ENCODE data around the gene RPAP3.
A peak's percentile ranks its signal among the peaks of the same experiment; 100 is the strongest.
"Not testable (repeated sequence)": the region's sequence is repeated elsewhere in the genome, so short reads cannot be mapped to it uniquely, and the experiment has no call there.

The RPAP3 gene

DNA sequence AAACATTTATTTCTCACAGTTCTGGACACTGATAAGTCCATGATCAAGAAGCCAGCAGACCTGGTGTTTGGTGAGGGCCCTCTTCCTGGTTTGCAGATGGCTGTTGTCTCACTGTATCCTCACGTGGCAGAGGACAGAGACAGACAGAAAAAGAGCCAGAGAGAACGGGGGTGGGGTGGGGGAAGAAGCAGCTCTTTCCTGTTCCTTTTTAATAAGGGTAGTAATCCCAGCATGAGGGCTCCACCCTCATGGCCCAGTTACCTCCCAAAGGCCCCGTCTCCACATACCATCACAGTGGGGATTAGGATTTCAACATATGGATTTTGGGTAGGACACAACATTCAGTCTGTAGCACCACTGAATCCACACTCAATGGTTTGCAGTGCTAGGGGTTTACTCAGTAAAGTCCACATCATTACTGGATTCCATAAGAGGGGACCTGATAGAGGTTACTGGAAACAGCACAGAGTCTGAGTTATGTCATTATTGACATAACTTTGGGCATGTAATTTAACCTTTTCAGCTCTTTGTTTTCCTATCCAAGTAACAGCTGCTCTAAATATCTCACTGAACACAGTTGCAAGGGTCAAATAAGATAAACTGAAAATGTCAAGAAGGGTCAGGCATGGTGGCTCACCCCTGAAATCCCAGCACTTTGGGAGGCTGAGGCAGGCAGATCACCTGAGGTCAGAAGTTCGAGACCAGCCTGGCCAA is 53.2 kb downstream of the RPAP3 start:
- no peak for DNase-seq

DNA sequence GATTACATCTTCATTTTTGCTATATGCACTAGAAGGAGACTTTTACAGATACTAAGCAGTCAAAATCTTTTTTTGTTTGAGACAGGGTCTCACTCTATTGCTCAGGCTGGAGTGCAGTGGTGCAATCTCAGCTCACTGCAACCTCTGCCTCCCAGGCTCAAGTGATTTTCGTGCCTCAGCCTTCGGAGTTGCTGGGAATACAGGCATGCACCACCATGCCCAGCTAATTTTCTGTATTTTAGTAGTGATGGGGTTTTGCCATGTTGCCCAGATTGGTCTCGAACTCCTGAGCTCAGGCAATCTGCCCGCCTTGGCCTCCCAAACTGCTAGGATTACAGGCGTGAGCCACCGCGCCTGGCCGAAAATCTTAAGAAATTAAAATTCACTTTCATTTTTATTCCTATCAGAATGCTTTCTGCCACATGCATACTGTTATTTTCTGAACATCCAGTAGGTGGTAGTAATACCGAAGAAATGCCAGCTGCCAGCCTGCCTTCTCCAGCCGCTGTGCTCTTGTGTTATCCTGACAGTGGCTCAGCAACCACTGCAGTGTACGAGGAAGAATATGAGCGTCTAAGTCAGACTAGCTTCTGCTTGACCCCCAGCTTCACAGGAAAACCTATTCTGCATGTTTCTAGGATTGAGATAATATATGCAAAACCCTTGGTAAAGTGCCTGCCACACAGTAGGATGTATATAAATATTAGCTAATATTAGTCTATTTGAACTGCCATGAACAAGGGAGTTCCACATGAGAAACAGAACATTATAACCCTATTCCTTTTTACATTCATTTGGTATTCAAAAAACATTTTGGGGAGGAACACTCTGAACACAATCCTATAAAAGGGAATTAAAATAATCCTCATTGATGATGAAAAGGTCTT is 54.2 kb downstream of the RPAP3 start:
- DNase-seq: peak; percentile 79

DNA sequence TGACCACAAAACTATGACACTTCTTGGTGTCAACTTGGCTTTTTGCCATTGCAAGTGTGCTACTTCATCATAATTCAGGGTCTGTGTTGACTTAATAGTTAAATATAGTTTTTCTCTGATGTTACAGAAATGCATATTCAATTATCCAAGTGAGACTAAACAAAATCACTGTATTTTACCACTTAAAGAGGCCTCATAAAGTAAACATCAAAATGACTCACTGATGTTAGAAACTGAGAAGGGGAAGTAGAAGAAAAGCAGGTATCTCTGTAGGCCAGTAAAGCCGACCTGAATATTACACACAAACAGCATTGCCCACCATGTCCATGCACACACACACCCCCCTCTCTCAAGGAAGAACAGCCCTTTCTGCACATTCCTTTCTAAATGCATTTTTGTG is 55.4 kb downstream of the RPAP3 start:
- peak; percentile 5 for DNase-seq

DNA sequence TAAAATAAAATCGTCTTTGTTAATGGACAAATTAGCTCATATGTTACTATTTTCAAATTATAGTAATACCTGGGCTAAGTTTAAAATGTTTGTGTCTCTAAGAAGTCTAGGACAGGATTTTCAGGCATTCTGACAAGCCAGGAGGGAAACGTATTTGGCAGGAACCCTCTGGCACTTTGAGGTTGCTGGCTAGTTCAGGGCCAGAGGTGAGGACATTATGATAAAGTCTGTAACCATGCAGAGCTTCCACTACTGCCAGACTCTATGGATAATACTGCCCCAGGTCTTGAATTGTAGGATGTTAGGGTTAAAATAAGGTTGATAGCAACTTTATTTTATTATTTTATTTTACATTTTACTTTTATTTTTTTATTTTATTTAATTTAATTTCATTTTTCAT is 56.4 kb downstream of the RPAP3 start:
- no peak for DNase-seq

DNA sequence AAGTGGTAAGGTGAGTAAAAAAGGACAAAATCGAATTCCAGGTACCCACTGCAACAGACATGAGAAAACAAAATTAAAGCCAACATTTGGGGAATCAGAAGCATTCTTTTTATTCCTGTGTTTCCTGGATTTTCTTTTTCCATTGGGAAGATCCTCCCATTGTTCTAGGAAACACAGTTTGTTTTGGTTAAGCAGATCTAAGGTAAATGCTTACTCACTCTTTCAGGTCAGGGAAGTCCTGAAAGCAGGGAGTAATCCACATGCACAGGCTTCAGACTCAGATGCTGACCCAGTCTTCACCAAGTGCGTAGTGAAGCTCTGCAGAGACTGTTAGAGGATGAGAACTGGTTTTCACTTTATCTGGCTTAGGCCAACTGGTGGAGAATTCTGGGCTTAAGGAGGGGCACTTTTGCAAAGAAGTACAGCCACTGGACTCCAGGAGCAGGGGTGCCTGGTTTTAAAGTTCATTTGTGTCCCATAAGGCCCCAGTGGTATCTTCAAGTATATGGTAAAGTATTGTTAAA is 57.7 kb downstream of the RPAP3 start:
- no peak for DNase-seq

DNA sequence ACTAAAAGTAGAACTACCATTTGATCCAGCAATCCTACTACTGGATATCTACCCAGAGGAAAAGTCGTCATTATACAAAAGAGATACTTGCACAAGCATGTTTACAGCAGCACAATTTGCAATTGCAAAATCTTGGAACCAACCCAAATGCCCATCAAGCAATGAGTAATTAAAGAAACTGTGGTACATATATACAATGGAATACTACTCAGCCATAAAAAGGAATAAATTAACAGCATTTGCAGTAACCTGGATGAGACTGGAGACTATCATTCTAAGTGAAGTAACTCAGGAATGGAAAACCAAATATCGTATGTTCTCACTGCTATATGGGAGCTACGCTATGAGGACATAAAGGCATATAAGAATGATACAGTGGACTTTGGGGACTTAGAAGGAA is 63.5 kb downstream of the RPAP3 start:
- not testable (repeated sequence) for DNase-seq

DNA sequence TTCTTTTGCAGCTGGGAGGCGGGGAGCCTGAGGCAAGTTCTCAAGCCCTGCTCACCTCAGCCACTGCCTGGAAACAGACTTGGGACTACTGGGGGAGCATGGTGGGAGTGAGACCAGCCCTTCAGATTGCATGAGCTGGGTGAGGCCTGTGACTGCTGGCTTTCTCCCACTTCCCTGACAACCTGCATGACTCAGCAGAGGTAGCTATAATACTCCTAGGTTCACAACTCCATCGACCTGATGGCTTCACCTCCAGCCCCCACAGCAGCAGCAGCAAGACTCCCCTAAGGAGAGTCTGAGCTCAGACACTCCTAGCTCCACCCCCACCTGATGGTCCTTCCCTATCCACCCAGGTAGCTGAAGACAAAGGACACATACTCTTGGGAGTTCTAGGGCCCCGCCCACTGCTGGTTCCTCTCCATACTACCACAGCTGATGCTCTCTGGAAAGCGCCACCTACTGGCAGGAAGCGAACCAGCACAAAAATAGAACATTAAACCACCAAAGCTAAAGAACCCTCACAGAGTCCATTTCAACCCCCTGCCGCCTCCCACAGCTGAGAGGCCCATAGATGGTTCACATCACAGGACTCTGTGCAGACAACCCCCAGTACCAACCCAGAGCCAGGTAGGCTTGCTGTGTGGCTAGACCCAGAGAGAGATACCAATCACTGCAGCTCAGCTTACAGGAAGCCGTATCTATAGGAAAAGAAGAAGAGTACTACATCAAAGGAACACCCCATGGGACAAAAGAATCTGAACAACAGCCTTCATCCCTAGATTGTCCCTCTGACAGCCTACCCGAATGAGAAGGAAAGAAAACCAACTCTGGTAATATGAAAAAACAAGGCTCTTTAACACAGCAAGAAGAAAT is 68.7 kb downstream of the RPAP3 start:
- DNase-seq: peak; percentile 60

DNA sequence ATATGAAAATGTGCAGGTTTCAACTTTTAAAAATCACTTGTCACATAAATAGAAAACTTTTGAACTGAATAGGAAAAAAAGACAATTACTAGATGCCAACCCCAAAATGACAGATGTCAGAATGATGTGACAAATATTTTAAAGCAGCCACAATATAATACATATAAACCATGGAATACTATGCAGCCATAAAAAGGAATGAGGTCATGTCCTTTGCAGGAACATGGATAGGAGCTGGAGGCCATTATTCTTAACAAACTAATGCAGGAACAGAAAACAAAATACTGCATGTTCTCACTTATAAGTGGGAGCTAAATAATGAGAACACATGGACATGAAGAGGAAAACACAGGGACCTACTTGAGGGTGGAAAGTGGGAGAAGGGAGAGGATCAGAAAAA is 70.1 kb downstream of the RPAP3 start:
- DNase-seq: not testable (repeated sequence)

DNA sequence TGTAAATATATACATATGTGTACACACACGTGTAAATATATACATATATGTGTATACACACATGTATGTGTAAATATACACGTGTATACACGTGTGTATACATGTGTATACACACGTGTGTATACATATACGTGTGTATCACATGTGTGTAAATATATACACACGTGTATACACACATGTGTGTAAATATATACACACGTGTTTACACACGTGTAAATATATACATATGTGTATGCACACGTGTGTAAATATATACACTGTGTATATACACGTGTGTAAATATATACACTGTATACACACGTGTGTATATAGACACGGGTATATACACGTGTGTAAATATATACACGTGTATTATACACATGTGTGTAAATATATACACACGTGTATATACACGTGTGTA is 71.7 kb downstream of the RPAP3 start:
- no peak for DNase-seq

DNA sequence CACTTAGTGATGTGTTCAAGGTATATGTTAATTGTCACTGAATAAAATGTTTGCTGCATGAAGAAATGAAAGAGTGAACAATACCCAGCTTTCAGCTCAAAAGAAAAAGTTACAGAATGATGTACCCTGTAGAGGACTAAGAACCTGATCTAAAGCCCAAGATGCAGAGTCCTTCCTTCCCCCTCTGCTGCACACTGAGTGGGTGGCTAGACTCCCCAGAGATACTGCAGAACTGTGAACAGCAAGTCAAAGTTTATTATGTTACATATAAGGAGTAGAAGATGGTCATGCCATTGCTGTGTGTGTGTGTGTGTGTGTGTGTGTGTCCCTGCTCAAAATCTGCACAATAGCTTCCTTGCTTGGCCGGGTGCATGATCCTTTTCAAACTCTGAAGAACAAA is 83.9 kb downstream of the RPAP3 start:
- no peak for DNase-seq

DNA sequence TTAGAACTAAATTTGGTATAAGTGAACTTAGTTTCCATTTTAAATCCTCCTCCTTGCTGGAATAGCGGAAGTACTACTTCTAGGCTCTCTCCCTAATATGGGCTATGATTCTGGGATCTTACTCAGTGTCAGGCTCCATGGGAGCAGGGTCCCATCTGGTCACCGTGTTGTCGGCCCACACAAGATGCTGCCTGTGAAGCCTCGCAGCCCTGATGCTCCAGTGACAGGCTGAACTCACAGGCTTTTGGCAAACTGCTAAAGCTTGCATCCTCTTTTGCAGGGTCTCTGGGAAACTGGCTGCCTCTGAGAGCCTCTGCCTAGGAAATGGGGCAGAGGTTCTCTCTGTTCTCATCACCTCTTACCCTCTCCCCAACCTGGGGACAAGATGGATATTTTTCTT is 88.4 kb downstream of the RPAP3 start:
- DNase-seq: no peak

DNA sequence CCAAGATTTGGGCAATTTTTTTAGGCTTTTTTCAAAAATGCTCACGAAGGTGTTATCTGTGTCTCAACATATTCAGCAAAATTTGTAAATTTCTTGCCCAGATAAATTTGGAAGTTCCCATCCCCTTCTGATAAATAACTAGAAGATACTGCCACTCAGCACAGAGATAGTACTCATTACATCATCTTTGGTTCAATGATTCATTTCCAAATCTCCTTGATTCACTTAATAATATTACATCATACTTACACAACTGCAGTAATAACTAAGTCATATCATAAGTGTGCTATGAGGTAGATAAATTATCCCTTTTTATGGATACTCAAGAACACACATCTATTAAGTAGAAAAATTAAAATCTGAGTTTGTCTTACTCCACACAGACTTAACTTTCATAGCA is 89.4 kb downstream of the RPAP3 start:
- no peak for DNase-seq

DNA sequence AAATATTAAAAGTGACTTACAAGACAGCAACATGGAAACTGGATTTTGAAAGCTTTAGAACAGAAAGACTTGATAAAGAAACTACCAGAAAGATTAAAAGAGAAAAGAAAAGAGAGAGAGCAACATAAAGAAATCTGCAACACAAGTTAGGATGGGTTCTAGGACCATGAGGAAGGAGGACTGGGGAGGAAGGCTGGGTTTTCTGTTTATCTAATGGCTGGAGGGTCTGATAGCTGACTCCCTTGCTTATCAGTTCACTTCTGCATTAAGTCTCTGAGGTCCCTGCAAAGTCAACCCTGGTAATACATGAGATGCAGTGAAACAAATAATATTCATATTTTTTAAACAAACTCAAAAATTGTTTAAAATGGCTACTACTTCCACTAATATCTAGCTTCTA is 90.1 kb downstream of the RPAP3 start:
- no peak for DNase-seq

DNA sequence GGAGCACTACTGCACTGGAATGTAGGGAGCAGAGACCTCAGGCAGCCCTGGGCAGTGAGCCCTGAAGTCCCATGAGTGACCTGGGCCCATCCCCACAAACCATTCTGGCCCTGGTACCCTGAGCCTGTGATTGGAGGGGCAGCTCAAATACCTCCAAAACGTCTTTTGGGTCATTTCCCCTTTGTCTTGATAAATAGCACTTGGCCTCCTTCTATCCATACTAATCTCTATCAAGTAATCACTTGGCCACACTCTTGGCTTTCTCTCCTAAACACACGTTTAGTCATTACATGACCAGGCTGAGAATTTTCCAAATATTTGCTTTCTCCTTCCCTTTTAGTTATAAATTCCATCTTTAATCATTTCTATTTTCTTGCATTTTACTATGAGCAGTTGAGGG is 91.3 kb downstream of the RPAP3 start:
- DNase-seq: no peak

DNA sequence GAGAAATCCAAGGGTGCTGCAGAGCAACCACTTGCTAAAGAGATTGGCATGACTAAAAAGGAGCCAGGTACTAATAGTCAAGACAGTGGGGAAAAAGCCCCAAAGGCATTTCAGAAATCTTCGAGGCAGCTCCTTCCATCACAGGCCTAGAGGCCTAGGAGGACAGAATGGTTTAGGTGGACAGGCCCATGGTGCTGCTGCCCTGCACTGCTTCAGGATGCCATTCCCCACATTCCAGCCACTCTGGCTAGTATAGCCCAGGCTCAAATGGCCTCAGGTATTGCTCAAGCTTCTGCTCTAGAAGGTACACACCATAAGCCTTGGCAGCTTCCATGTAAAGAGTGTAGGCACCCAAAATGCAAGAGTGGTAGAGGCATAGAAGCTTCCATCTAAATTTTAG is 92.9 kb downstream of the RPAP3 start:
- DNase-seq: no peak

DNA sequence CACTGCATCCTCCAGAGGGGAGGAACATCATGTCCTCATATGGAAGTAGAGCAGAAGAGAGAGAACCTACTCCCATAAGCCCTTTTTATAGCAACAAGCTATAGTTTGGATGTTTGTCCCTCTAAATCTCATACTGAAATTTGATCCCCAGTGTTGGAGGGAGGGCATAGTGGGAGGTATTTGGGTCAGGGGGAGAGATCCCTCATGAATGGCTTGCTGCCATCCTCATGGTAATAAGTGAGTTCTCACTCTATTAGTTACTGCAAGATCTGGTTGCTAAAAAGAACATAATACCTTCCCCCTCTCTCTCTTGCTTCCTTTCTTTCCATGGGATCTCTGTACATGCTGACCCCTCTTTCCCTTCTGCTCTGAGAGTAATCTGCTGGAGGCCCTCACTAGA is 93.9 kb downstream of the RPAP3 start:
- DNase-seq: no peak

All from RPMI8226 (cell line).